ENCODE data around the gene EHD1. TPM values are rescaled to one million over a fixed set of nuclear protein-coding genes. Genes with fewer than 3 reads are reported as not detected.

The EHD1 gene
- total RNA-seq, 4 donors from 2014 or later = 29.5 to 44.0 (median 31.8) TPM

DNA sequence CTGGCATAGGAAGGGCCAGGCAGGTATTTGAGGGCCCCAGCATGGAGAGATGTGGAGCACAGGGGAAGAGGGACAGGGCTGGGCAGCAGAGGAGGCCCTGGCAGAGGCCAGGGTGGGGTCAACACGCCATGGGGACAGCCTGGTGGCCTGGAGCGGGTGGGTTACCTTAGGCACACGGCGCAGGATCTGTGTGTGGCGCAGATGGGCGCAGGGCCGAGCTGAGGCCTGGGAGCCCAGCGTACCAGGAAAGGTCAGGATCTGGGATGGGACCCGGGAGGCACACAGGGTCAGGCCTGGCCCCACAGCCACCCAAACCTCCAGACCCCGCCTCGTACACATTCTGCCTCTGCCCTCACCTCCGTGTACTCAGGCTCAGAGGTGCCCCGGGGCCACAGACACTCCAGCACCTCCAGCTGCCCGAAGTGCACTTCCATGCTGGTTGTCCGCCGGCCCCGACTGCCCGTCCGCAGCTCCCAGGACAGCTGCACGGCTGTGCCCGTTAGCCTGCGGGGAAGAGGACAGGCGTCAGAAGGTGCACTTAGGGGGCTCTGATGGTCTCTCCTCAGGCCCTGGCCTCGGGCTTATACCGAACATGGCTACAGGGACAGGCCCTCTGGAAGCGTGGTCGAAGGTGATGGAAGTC lies 32.2 kb upstream of the EHD1 start:
- 89 to 95% methylated on average over 6 to 19 of the region's 27 CpGs for WGBS, 2 donors
- Histone ChIP-seq H3K4me3 (no peak overlapping the region), H3K9me3 (no peaks in the 10 kb centered on the region), H3K27me3 (no peaks in the 10 kb centered on the region), H3K36me3 (peaks cover 58 to 94% (median 69%) of the 10 kb centered on the region in 3 donors), H3K4me1 (peaks cover 4 to 7% (median 5%) of the 10 kb centered on the region in 3 donors), H3K27ac (no peak overlapping the region)
- no peak for DNase-seq
- intact Hi-C loops (cut with DNase I) = no loop called here
- TF ChIP-seq, protein P1, sequence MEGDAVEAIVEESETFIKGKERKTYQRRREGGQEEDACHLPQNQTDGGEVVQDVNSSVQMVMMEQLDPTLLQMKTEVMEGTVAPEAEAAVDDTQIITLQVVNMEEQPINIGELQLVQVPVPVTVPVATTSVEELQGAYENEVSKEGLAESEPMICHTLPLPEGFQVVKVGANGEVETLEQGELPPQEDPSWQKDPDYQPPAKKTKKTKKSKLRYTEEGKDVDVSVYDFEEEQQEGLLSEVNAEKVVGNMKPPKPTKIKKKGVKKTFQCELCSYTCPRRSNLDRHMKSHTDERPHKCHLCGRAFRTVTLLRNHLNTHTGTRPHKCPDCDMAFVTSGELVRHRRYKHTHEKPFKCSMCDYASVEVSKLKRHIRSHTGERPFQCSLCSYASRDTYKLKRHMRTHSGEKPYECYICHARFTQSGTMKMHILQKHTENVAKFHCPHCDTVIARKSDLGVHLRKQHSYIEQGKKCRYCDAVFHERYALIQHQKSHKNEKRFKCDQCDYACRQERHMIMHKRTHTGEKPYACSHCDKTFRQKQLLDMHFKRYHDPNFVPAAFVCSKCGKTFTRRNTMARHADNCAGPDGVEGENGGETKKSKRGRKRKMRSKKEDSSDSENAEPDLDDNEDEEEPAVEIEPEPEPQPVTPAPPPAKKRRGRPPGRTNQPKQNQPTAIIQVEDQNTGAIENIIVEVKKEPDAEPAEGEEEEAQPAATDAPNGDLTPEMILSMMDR (IDR thresholded peaks at IDR 0.05) = no peak
- no peak for TF ChIP-seq POLR2A (IDR thresholded peaks at IDR 0.05)

DNA sequence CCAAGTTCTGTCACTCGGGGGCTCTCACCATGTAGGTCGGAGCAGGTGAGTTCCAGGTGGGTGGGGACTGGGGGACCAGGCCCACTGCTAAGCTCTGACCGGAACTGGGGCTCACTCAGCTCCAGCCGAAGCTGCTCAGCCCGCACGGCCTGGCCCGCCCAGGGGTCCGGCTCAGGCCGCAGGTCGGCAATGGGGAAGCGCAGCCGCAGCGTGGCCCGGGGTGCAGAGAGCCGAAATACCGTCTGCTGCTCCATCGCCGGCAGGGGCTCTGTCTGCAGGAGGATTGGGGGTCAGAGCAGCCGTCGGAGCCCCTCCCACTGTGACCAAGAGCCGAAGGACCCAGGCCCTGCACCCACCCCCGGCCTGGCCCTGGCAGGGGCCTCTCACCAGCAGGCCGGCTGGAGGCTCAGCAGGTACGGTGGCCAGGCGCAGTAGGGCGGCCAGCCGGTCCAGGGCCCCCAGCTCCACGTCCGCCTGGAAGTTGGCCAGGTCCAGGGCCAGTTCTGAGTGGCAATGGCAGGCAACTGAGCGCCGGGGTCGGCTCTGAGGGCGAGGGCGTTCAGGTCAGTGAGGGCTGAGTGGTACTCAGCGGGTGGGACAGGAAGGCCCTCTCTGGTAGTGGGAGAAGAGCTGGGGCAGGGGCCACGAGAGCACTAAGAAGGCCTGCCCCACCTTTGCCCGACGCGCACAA lies 31.4 kb upstream of the EHD1 start:
- peaks cover 58 to 100% (median 75%) of the 10 kb centered on the region in 3 donors for H3K36me3 ChIP-seq
- intact Hi-C loops (cut with DNase I) = no loop called here

DNA sequence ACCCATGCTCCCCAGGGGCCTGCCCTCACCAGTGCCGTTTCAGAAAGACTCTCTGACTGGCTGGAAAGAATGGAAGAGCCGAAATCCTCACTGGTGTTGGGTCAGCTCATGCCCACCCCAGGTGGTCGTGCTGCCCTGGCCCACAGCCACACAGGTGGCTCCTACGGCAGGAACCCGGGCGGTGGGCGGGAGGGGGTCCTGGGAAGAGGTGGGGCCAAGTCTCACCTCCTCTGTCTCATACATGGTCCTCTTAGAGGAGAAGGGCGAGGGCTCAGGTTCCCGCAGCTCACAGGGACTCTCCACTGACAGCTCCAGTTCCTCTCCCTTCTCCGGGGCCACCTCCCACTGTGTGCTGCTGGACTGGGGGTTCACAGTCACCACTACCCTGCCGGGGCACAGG lies 30.3 kb upstream of the EHD1 start:
- Histone ChIP-seq H3K4me3 (no peak overlapping the region), H3K27ac (no peak overlapping the region), H3K27me3 (no peaks in the 10 kb centered on the region), H3K36me3 (peaks cover 51 to 100% (median 70%) of the 10 kb centered on the region in 3 donors), H3K4me1 (no peaks in the 10 kb centered on the region), H3K9me3 (no peaks in the 10 kb centered on the region)
- intact Hi-C loops (cut with DNase I) = no loop called here
- WGBS, 2 donors = 91 to 92% methylated on average over 2 to 11 of the region's 11 CpGs
- no peak for TF ChIP-seq POLR2A (IDR thresholded peaks at IDR 0.05)
- TF ChIP-seq, protein P1 (IDR thresholded peaks at IDR 0.05) = no peak
- DNase-seq = no peak

More for the DNA sequence above, 31.4 kb upstream of the EHD1 start:
- H3K27ac ChIP-seq = no peak overlapping the region
- no peaks in the 10 kb centered on the region for H3K9me3 ChIP-seq
- no peaks in the 10 kb centered on the region for H3K27me3 ChIP-seq
- WGBS, 2 donors = 81 to 91% methylated on average over 5 of the region's 39 CpGs
- H3K4me3 ChIP-seq = no peak overlapping the region
- DNase-seq = no peak
- TF ChIP-seq, protein P1 (IDR thresholded peaks at IDR 0.05) = no peak
- no peak for TF ChIP-seq POLR2A (IDR thresholded peaks at IDR 0.05)
- no peaks in the 10 kb centered on the region for H3K4me1 ChIP-seq

DNA sequence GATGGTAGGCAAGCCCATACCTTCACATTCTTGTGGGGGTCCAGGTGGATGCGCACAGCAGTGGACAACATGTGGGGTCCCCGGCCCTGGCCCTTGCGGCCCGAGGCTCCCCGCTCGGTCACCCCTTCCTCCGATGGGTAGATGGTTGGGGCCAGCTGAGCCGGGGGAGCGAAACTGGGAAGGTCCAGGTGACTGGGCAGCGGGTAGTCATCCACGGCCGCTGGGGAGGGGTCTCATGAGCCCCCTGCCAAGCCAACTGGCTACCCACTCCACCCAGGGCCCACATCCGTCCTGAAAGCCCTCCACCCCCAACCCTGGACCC lies 27.9 kb upstream of the EHD1 start:
- Histone ChIP-seq H3K9me3 (no peaks in the 10 kb centered on the region), H3K27me3 (no peaks in the 10 kb centered on the region), H3K27ac (no peak overlapping the region), H3K4me3 (no peak overlapping the region), H3K36me3 (peaks cover 47 to 100% (median 68%) of the 10 kb centered on the region in 3 donors), H3K4me1 (no peaks in the 10 kb centered on the region)
- WGBS, 2 donors = 89% methylated on average over 7 of the region's 13 CpGs; no CpG with 5 or more reads in 1 of the 2 donors
- no peak for TF ChIP-seq POLR2A (IDR thresholded peaks at IDR 0.05)
- TF ChIP-seq, protein P1 (IDR thresholded peaks at IDR 0.05) = no peak
- intact Hi-C loops (cut with DNase I) = no loop called here
- DNase-seq = no peak

DNA sequence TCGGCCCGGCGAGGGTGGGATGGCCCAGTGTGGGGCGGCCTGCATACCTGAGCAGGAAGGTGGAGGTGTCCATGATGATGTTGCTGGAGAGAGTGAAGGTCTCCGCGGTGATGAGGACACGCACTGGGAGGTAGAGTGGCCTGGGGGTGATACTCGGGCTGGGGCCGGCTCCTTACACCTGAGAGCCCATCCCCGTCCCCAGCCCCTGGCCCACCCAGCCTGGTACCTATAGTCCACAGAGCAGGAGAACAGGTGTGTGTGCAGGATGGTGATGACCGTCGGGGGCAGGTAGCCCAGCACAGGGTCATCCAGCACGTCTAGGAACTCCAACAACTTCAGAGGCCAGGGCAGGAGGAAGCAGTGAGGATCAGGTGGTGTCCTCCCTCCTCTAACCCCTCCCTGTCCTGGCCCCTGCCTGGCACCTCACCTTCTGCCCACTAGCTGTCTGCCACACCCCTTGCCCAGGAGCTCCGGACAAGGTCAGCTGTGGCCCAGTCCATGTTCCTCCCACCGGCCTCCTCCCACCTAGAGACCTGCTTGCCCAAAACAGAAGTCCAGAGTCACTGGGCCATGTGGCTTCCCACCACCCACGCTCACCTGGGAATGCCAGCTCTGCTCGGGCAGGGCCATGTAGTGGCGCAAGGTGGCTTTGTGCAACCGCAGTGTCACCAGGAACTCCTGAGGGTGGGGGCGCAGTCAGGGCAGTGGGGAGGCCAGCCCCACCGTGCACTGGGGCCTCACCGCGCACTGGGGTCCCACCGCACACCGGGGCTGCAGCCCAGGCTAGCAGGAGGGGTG lies 27.3 kb upstream of the EHD1 start:
- H3K27ac ChIP-seq = no peak overlapping the region
- H3K9me3 ChIP-seq = no peaks in the 10 kb centered on the region
- peaks cover 0 to under 1% (median 0%) of the 10 kb centered on the region in 3 donors for H3K4me1 ChIP-seq
- 97 to 100% methylated on average over 3 to 11 of the region's 25 CpGs for WGBS, 2 donors
- H3K27me3 ChIP-seq = no peaks in the 10 kb centered on the region
- no peak overlapping the region for H3K4me3 ChIP-seq
- H3K36me3 ChIP-seq = peaks cover 42 to 100% (median 63%) of the 10 kb centered on the region in 3 donors
- intact Hi-C loops (cut with DNase I) = no loop called here
- DNase-seq = no peak
- TF ChIP-seq, protein P1 (IDR thresholded peaks at IDR 0.05) = no peak
- TF ChIP-seq POLR2A (IDR thresholded peaks at IDR 0.05) = no peak

Data from esophagus squamous epithelium (tissue), 5 donors.